Urothelium cell line (cell line): ENCODE measurements around the gene CAP1.
"Not testable (repeated sequence)": the region's sequence is repeated elsewhere in the genome, so short reads cannot be mapped to it uniquely, and the experiment has no call there.

Source experiments
- DNase-seq: peaks from one replicate; pipeline ENCODE4 v3.0.0; 2011; ENCODE audit warnings: low spot score, mixed read lengths
- FAIRE-seq: peaks from 2 replicates; lab custom pipeline; 2011; peaks lifted over from hg19 to GRCh38; lab: Jason Lieb, UNC

CAP1 gene

GRCh38 chr1:40030528-40031135 lies 9.9 kb upstream of the CAP1 start:
- DNase-seq = peak; percentile 67
- no peak for FAIRE-seq

GRCh38 chr1:40032240-40032891 lies 8.2 kb upstream of the CAP1 start:
- DNase-seq (peak; percentile 70), FAIRE-seq (no peak)

DNA sequence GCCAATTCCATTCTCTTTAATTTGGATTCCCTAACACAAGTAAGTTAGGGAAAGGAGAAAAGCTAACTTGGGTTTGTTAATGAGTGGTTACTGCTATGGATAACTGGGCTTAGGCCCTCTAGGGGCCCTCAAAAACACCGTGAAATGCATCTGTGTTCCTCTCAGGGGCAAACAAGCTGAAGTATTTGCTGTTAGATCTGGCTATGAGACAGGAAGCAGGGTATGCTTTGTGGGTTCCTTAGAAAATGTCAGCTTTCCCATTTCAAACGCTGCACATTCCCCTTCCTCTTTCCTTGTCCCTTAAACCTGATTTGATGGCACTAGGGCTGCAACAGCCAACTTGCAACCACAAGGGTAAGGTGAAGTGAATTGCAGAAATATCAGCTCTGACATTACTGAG lies 5.7 kb upstream of the CAP1 start:
- DNase-seq = no peak
- no peak for FAIRE-seq

DNA sequence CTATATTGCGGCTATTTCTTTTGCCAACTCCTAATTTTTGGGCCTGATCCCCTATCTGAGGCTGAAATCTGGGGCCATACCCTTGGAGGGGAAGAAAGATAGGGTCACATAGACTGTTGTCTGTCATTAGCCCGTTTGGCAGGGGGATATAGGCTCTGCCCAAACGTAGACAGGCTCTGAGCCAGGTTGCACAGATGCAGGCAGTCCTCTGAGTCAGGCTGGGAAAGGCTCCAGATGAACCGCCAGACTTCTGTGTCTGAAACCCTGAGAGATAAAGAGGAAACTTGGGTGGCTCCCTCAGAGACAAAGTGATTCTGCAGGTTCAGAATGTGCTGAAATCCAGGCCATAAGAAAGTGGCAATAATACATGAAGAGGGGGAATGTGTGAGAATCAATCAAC lies 4.0 kb upstream of the CAP1 start:
- FAIRE-seq (no peak), DNase-seq (no peak)

DNA sequence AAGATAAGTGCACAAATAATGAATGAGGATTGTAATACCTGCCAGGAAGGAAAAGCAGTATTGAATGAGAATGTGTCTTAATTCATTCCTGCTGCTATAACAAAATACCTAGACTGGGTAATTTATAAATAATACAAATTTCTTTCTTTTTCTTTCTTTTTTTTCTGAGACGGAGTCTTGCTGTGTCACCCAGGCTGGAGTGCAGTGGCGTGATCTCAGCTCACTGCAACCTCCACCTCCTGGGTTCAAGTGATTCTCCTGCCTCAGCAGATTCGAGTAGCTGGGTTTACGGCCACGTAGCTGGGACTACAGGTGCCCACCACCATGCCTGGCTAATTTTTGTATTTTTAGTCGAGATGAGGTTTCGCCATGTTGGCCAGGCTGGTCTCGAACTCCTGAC lies 3.3 kb upstream of the CAP1 start:
- FAIRE-seq, DNase-seq: not testable (repeated sequence)

DNA sequence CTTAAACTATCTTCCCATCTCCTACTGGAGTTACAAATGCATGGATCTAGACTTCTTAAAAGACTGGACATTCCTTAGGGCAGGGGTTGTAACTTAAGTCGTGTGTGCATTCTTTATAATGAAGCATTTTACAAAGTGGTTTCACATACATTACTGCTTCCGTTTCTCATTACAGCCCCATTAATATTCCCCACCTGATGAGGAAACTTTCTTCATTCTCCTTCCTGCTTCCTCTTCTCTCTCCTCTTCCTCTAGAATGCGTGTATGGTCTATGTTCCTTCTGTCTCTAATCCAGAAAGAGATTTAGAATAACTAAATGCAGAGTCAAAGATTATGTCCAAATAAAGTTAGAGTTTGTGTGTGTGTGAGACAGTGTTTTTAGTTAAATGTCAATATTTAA lies 1.8 kb upstream of the CAP1 start:
- no peak for FAIRE-seq
- no peak for DNase-seq

- no peak for FAIRE-seq
- peak; percentile 13 for DNase-seq
Observed at GRCh38 chr1:40039245-40039756, 1.2 kb upstream of the CAP1 start.

DNA sequence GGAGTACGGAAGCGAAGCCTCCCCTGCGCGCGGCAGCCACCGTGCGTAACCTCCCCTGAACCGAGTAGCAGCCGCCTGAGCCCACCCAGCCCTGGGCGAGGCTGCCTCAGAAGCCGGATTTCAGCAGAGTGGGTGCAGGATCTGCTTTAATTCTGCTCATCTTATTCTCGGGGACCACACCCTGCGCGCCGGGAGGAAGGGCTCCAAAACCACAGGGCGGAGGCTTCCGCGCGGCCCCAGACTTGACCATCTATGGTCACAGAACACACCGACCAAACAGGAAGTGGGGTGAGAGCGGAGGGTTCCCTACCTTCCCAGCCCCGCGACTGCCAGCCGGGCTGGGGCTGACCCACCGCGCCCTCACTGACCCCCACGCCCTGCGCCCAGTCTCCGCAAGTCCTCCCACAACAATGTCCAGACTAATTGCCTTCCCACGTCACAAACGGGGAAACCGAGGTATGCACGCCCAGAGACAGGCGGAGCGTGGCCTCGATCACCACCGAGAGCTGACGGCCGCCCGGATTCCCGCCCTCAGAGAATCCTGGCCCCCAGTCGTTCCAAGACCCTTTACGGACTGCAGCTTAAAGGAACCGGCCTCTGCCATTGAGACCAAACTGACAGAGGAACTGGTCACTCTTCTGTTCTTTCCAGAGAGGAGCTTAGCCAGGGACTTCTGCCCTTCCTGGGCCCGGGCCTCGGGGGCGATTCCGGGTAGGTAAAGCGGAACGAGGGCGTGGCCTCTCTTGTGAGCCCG lies 595 bp upstream of the CAP1 start:
- DNase-seq (peak; percentile 89), FAIRE-seq (peak; percentile 27)

DNA sequence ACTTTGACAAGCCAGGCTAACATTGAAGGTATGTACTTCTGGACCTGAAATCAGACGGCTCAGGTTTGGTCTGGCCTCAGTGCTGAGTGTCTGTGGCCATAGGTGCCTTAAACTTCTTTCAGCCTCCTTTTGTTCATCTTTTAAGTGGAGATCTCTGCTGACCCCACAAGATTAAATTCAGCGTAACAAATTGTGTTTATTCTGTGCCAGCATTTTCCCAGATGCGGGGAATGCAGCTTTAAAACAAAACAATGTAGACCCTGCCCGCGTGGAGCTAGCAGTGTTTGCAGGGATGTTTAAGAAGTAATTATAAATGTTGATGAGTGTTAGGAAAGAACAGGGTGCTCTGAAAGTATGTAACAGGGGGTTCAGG lies 923 bp downstream of the CAP1 start:
- no peak for DNase-seq
- no peak for FAIRE-seq

- DNase-seq = no peak
Observed at GRCh38 chr1:40042341-40042740, 1.8 kb downstream of the CAP1 start.

DNA sequence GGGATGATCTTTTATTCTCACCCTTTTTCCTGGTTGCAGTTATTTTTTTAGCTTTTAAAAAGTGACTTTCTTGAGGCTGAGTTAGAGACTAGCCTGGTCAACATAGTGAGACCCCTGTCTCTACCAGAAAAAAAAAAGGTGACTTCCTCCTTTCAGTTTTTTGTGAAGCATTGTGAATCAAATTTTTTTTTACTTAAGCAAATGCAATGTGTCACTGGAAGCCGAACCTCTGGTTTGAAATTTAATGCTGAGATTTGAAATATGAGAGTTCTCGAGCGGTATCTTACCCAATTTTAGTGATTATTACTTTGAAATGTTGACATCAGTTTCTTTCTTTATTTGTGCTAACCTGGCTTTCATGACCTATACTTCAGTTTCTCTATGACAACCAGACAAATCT lies 3.6 kb downstream of the CAP1 start:
- DNase-seq (no peak), FAIRE-seq (no peak)

More at GRCh38 chr1:40042341-40042740, 1.8 kb downstream of the CAP1 start:
- FAIRE-seq = no peak

- DNase-seq = no peak
- no peak for FAIRE-seq
Observed at GRCh38 chr1:40045182-40045581, 4.7 kb downstream of the CAP1 start.

DNA sequence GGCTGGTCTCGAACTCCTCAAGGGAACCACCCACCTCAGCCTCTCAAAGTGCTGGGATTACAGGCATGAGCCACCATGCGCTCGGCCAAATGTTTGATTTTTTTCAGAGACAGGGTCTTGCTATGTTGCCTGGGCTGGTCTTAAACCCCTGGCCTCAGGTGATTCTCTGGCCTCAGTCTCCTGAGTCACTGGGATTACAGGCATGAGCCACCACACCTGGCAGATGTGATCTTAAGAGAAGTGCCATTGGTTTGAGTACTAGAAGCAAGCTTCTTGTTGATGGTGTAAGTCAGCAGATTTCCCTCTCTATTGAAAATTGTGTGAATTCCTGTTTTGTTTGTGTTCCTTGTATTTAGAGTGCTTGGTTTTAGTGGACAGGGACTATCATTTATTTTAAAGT lies 5.2 kb downstream of the CAP1 start:
- FAIRE-seq = no peak
- no peak for DNase-seq

DNA sequence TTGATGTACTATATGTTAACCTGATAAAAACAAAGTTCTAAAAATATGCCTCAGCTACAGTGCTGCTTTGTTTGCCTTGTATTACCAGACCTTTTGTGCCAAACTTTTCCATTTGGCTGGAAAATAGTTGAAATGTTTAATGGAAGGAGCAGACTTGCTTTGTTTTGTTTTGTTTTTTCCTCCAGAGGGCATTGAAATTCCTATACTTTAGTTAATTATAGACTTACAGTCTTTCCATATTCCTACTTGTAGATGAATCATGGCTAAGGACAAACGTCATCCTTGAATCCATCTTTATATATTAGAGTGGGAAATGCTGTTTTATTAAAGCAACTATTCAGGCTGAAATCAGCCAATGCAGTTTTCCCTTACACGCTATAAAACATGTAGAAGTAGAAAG lies 6.7 kb downstream of the CAP1 start:
- no peak for FAIRE-seq
- DNase-seq = no peak

- DNase-seq = no peak
- no peak for FAIRE-seq
Observed at GRCh38 chr1:40047769-40048168, 7.2 kb downstream of the CAP1 start.

- DNase-seq = no peak
- no peak for FAIRE-seq
Observed at GRCh38 chr1:40049725-40050124, 9.2 kb downstream of the CAP1 start.

GRCh38 chr1:40050863-40051262 lies 10.3 kb downstream of the CAP1 start:
- FAIRE-seq = no peak
- no peak for DNase-seq

GRCh38 chr1:40053138-40053887 lies 12.8 kb downstream of the CAP1 start:
- FAIRE-seq (no peak), DNase-seq (no peak)

DNA sequence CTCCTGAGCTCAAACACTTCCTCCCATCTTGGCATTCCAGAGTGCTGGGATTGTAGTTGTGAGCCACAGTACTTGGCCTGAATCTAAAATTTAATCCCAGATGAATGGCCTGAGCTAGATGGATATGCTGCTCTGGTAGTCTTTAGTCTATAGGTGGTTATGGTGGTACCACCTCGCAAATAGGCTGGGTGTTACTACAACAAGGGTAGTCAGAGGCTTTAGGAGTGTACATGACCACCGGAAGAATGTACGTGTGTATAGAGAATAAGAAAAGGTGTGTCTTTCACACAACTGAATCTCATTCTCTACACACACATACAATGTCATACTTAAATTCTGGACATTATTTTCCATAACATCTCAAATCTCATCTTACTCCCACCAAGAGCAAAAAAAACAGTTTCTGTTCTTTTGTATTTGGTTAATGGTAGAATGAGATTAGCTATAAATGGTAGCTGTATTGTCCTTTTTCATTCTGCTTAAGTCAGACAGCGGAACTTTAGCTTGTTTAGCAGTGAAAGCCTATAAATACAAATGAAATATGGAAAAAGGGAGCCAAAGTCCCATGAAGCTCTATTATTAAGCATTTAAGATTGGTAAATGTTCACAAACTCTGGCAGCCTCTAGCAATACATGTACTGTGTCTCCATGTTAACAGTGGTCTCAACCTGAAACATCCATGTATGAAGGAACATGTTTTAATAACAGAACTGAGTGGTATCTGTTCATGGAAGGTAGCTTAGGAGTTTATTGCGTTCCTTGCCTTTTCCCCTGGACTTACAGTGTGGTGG lies 16.2 kb downstream of the CAP1 start:
- FAIRE-seq = no peak
- no peak for DNase-seq

DNA sequence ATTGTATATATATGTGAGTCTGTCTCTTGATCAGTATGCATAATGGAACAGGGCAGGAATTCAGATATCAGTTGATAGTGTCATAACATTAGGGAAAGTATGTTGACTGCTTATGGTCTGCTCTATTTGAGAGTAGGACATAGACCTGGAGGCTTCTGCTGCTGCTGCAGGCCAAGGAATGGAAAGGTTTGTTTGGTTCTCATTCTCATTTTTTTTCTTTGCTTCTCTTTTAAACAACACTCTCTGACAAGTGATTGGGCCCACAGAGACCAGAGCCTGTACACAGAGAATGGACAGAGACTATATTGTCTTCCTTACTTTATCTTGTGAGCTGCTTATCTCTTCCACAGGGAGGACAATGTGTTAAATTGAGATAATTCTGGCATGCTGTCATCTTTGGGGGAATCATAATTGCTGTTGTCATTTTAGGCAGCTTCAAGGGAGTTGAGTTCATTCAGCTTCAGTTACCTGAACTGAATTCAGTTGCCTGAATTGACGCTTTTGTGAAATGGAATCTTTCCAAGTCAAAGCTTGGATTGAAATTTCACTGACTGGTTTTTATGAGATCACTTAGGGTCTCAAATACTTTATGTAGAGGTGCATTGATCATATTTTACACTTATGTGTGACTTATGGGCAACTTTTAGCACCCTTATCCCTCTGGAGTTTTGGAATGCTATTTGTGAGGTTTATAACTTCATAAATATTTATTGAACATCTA lies 16.9 kb downstream of the CAP1 start:
- FAIRE-seq (no peak), DNase-seq (no peak)
